Measurements from ENCODE around the gene AGXT.

The AGXT gene

GRCh38 chr2:240869956-240870875, 1.6 kb downstream of the AGXT start:
- no peak for TF ChIP-seq CTCF (IDR thresholded peaks at IDR 0.05)

GRCh38 chr2:240871071-240871958, 2.7 kb downstream of the AGXT start:
- TF ChIP-seq CTCF (IDR thresholded peaks at IDR 0.05) = no peak

GRCh38 chr2:240872317-240873097, 3.9 kb downstream of the AGXT start:
- TF ChIP-seq CTCF (IDR thresholded peaks at IDR 0.05) = no peak

- no peak for TF ChIP-seq CTCF (IDR thresholded peaks at IDR 0.05)
These were observed 4.6 kb downstream of the AGXT start for GRCh38 chr2:240873098-240873788.

GRCh38 chr2:240873805-240874714, 5.4 kb downstream of the AGXT start:
- TF ChIP-seq CTCF (IDR thresholded peaks at IDR 0.05) = no peak

GRCh38 chr2:240874715-240875227, 6.1 kb downstream of the AGXT start:
- TF ChIP-seq CTCF (IDR thresholded peaks at IDR 0.05) = no peak
